ENCODE results near the gene DIPK2A. TPM values are rescaled to one million over a fixed set of nuclear protein-coding genes. Genes with fewer than 3 reads are reported as not detected.

DIPK2A gene
- total RNA-seq, 1 experiment from 2014 or later: 28.5 TPM

DNA sequence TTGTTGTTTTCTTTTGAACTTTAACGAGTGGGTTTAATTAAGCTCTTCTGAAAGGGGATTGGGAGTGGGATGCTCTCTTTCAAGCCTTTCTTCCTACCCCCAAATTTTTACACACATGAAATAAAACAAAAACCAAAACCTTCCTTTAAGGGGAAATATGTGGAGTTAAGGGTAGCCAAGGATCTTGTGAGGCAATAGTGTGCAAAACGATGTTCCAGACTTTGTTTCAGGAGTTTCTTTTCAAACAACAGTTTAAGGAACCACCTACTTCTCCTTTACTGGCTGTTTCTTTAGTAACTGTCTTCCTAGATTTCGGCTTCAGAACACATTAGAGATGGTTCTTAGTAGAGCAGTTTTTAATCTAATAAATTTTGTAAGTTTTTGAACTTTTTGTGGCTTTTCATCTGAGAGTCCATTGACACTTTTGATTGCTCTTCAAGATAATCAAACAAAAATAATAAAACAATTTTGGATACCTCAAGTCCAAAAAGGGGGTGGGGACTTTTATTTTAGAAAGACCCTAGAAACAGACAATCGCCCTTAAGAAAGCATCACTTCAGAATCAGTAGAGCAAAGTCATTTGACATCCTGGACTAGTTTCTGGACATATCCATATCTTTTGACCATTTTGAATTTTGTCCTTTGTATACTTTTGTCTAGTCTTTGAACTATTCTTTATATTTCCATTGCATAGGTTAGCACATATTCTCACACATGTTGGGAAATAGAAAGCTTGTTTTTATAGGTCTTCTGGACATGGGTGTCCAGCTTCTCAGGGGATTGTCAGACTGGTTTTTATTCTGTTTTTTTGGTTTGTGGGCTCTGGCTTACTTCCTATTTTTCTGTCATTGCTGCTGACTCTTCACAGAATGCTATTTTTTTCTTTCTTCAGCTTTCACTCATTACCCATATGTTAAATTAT, 6.0 kb downstream of the DIPK2A start:
- Histone ChIP-seq H3K4me3 (ENCODE audit: low read length) (no peak overlapping the region), H3K9me3 (ENCODE audit: low read length) (no peaks in the 10 kb centered on the region), H3K27me3 (ENCODE audit: low read length) (no peaks in the 10 kb centered on the region), H3K79me2 (ENCODE audit: low read length) (peaks cover 87% of the 10 kb centered on the region), H3K9ac (ENCODE audit: low read length) (no peak overlapping the region), H2AFZ (ENCODE audit: low read length) (no peak overlapping the region), H3K36me3 (ENCODE audit: low read depth, low read length) (no peaks in the 10 kb centered on the region), H3F3A (ENCODE audit: low read length, unreplicated experiment) (no peaks in the 10 kb centered on the region), H3K9me2 (replicated peaks; ENCODE audit: low read length) (no peaks in the 10 kb centered on the region), H3K4me1 (ENCODE audit: insufficient read depth, low read length) (peaks cover 25% of the 10 kb centered on the region), H3K27ac (ENCODE audit: low read length) (no peak overlapping the region), H4K20me1 (ENCODE audit: low read length) (peaks cover 26% of the 10 kb centered on the region; the same call in 1 of the 2 replicates), H3K4me2 (ENCODE audit: low read length) (peak overlapping the region; percentile 98; the same call in 1 of the 2 replicates)
- intact Hi-C loops (cut with micrococcal nuclease): loop anchor here (5.0 to 10.0 kb wide), 3 partner anchors 80 to 577 kb away; no protein-coding TSS in a partner anchor
- POLR2A ChIA-PET (ENCODE audit: unreplicated experiment): no interaction called here
- ATAC-seq (no peak), DNase-seq (peak; percentile 21)
- CTCF ChIA-PET: no interaction called here
- no peak for TF ChIP-seq EZH2phosphoT487 (IDR thresholded peaks at IDR 0.05; ENCODE audit: borderline replicate concordance, low read length)
- no peak for TF ChIP-seq EZH2 (IDR thresholded peaks at IDR 0.05; ENCODE audit: low read length, unreplicated experiment)
- TF ChIP-seq, protein P1, sequence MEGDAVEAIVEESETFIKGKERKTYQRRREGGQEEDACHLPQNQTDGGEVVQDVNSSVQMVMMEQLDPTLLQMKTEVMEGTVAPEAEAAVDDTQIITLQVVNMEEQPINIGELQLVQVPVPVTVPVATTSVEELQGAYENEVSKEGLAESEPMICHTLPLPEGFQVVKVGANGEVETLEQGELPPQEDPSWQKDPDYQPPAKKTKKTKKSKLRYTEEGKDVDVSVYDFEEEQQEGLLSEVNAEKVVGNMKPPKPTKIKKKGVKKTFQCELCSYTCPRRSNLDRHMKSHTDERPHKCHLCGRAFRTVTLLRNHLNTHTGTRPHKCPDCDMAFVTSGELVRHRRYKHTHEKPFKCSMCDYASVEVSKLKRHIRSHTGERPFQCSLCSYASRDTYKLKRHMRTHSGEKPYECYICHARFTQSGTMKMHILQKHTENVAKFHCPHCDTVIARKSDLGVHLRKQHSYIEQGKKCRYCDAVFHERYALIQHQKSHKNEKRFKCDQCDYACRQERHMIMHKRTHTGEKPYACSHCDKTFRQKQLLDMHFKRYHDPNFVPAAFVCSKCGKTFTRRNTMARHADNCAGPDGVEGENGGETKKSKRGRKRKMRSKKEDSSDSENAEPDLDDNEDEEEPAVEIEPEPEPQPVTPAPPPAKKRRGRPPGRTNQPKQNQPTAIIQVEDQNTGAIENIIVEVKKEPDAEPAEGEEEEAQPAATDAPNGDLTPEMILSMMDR (conservative IDR thresholded peaks at IDR 0.05; ENCODE audit: low read depth, low read length): no peak
- no TSS peak for BruUV-seq (replicated peaks)

DNA sequence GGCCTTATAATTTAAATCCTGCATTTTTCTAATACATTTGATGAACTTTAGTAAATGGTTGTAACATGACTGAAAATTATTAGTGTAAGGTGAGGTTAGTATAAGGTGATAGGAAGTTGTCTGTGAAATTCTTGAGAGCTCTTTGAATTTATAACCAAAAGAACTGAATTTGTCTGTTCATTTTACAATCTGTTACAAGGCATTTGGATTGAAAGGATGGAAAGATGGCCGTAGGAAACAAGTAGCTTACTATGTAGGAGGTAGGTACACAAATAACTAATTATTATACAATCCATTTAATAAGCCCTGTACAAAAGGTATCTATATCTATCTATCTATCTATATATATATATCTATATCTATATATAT, 6.6 kb downstream of the DIPK2A start:
- CTCF ChIA-PET: no interaction called here
- BruUV-seq (replicated peaks): no TSS peak
- Histone ChIP-seq H3K9ac (ENCODE audit: low read length) (no peak overlapping the region), H3K4me2 (ENCODE audit: low read length) (no peak overlapping the region), H3K27me3 (ENCODE audit: low read length) (no peaks in the 10 kb centered on the region), H3K9me2 (replicated peaks; ENCODE audit: low read length) (no peaks in the 10 kb centered on the region), H3F3A (ENCODE audit: low read length, unreplicated experiment) (no peaks in the 10 kb centered on the region), H3K4me1 (ENCODE audit: insufficient read depth, low read length) (peaks cover 25% of the 10 kb centered on the region), H3K4me3 (ENCODE audit: low read length) (no peak overlapping the region), H2AFZ (ENCODE audit: low read length) (no peak overlapping the region), H3K36me3 (ENCODE audit: low read depth, low read length) (no peaks in the 10 kb centered on the region), H3K27ac (ENCODE audit: low read length) (no peak overlapping the region), H3K9me3 (ENCODE audit: low read length) (no peaks in the 10 kb centered on the region), H4K20me1 (ENCODE audit: low read length) (peaks cover 26% of the 10 kb centered on the region; the same call in 1 of the 2 replicates), H3K79me2 (ENCODE audit: low read length) (peaks cover 82% of the 10 kb centered on the region)
- intact Hi-C loops (cut with micrococcal nuclease): loop anchor here (5.0 to 10.0 kb wide), 3 partner anchors 79 to 577 kb away; no protein-coding TSS in a partner anchor
- DNase-seq (no peak), ATAC-seq (no peak)
- TF ChIP-seq EZH2 (IDR thresholded peaks at IDR 0.05; ENCODE audit: low read length, unreplicated experiment) (no peak), EZH2phosphoT487 (IDR thresholded peaks at IDR 0.05; ENCODE audit: borderline replicate concordance, low read length) (no peak)
- TF ChIP-seq, protein P1 (conservative IDR thresholded peaks at IDR 0.05; ENCODE audit: low read depth, low read length): no peak
- POLR2A ChIA-PET (ENCODE audit: unreplicated experiment): no interaction called here

DNA sequence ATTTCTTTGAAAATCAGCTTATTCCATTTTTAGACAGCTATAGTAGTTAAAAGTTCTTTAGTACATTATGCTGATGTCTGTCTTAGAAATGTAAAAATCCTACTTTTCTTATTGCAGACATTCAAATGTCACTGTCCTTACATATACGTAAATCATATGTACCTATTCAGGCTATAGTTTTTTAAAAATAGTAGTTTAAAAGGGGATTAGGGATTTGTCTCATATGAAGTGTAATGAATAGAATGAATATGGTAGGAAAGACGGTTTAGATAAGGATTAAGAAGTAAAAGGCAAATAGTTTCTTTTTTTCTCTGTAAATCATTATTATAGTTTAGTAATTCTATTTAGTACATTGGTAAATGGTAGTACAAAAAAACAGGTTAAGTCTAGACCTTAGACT, 7.4 kb downstream of the DIPK2A start:
- peaks cover 79% of the 10 kb centered on the region for H3K79me2 ChIP-seq (ENCODE audit: low read length)
- ChIA-PET CTCF (no interaction called here), POLR2A (ENCODE audit: unreplicated experiment) (no interaction called here)
- peaks cover 25% of the 10 kb centered on the region for H3K4me1 ChIP-seq (ENCODE audit: insufficient read depth, low read length)
- ATAC-seq (no peak), DNase-seq (no peak)
- H3K27ac ChIP-seq (ENCODE audit: low read length): no peak overlapping the region
- no peaks in the 10 kb centered on the region for H3K9me2 ChIP-seq (replicated peaks; ENCODE audit: low read length)
- intact Hi-C loops (cut with micrococcal nuclease): loop anchor here (5.0 to 10.0 kb wide), 3 partner anchors 78 to 576 kb away; no protein-coding TSS in a partner anchor
- TF ChIP-seq EZH2 (IDR thresholded peaks at IDR 0.05; ENCODE audit: low read length, unreplicated experiment) (no peak), EZH2phosphoT487 (IDR thresholded peaks at IDR 0.05; ENCODE audit: borderline replicate concordance, low read length) (no peak)
- TF ChIP-seq, protein P1 (conservative IDR thresholded peaks at IDR 0.05; ENCODE audit: low read depth, low read length): no peak
- H3K27me3 ChIP-seq (ENCODE audit: low read length): no peaks in the 10 kb centered on the region
- H3F3A ChIP-seq (ENCODE audit: low read length, unreplicated experiment): no peaks in the 10 kb centered on the region
- BruUV-seq (replicated peaks): no TSS peak
- no peaks in the 10 kb centered on the region for H3K36me3 ChIP-seq (ENCODE audit: low read depth, low read length)
- no peak overlapping the region for H3K4me3 ChIP-seq (ENCODE audit: low read length)
- H3K4me2 ChIP-seq (ENCODE audit: low read length): no peak overlapping the region
- peaks cover 25% of the 10 kb centered on the region; the same call in 1 of the 2 replicates for H4K20me1 ChIP-seq (ENCODE audit: low read length)
- no peaks in the 10 kb centered on the region for H3K9me3 ChIP-seq (ENCODE audit: low read length)
- no peak overlapping the region for H3K9ac ChIP-seq (ENCODE audit: low read length)
- H2AFZ ChIP-seq (ENCODE audit: low read length): no peak overlapping the region
